Right lung (tissue), 5 donors: ENCODE measurements around the gene NIP7. TPM values are rescaled to one million over a fixed set of nuclear protein-coding genes. Genes with fewer than 3 reads are reported as not detected.
A peak's percentile ranks its signal among the peaks of the same experiment; 100 is the strongest.

ENCODE experiments used
- DNase-seq, 2 donors: peaks; one replicate each; pipeline ENCODE4 v3.0.0-alpha.2; 2013
- polyA plus RNA-seq, 5 donors: library from polyadenylated mRNA; unstranded; fragments of 120-200 nt; gene quantifications; one replicate each; pipeline versions ENCODE4 v1.2.1 to v1.2.3, GENCODE V29; 2013; ENCODE audit warnings: inconsistent platforms in 1 of 5, low replicate concordance in 1 of 5; ENCODE audit not compliant: insufficient read length in 5 of 5, insufficient read depth in 1 of 5

The NIP7 gene
- polyA plus RNA-seq, 5 donors = 25.9 to 36.7 (median 28.9) TPM

- no peak for DNase-seq
Measured at GRCh38 chr16:69316595-69317034, 23.0 kb upstream of the NIP7 start.

- DNase-seq = no peak
Measured at GRCh38 chr16:69318177-69318910, 21.2 kb upstream of the NIP7 start.

- DNase-seq = no peak
Measured at GRCh38 chr16:69318911-69319289, 20.7 kb upstream of the NIP7 start.

- DNase-seq = no peak
Measured at GRCh38 chr16:69319381-69319780, 20.2 kb upstream of the NIP7 start.

- no peak for DNase-seq
Measured at GRCh38 chr16:69319826-69320739, 19.5 kb upstream of the NIP7 start.

GRCh38 chr16:69320740-69321073, 18.9 kb upstream of the NIP7 start:
- no peak for DNase-seq

- no peak for DNase-seq
Measured at GRCh38 chr16:69321080-69321479, 18.5 kb upstream of the NIP7 start.

- DNase-seq = no peak
Measured at GRCh38 chr16:69322343-69322742, 17.2 kb upstream of the NIP7 start.

GRCh38 chr16:69323415-69323814, 16.2 kb upstream of the NIP7 start:
- DNase-seq = no peak

- DNase-seq = no peak
Measured at GRCh38 chr16:69324013-69324531, 15.5 kb upstream of the NIP7 start.

GRCh38 chr16:69324585-69325253, 14.9 kb upstream of the NIP7 start:
- no peak for DNase-seq

GRCh38 chr16:69325784-69326171, 13.8 kb upstream of the NIP7 start:
- no peak for DNase-seq

GRCh38 chr16:69326172-69326873, 13.2 kb upstream of the NIP7 start:
- DNase-seq = no peak

- DNase-seq = no peak
Measured at GRCh38 chr16:69327585-69328310, 11.8 kb upstream of the NIP7 start.

GRCh38 chr16:69328854-69329316, 10.7 kb upstream of the NIP7 start:
- no peak for DNase-seq

GRCh38 chr16:69329369-69330285, 9.9 kb upstream of the NIP7 start:
- no peak for DNase-seq

- peak; percentile 88 to 90 for DNase-seq
Measured at GRCh38 chr16:69330286-69331109, 9.1 kb upstream of the NIP7 start, which contains the start of gene PDF. Gene PDF (minus strand): TSS chr16:69330588. CDS start chr16:69330570, 18 bp downstream.

GRCh38 chr16:69334696-69335095, 4.9 kb upstream of the NIP7 start:
- DNase-seq = no peak
